RWPE2 (cell line): ENCODE results near the gene PHACTR1.

Experiments
- ATAC-seq: fragments of 200-7000 bp; cut with Tn5 transposase; 3 replicates; pipeline ENCODE4 v1.9.1; 2021; ENCODE audit warnings: low read depth
- DNase-seq: peaks from one replicate; pipeline ENCODE4 v3.0.0-alpha.2; 2020; ENCODE audit warnings: low spot score
- H3K27ac ChIP-seq: fragments of 450-650 bp; 2 replicates; pipeline ENCODE4 v1.5.1; 2017; ENCODE audit warnings: mild to moderate bottlenecking; ENCODE audit not compliant: poor library complexity, severe bottlenecking
- H3K27me3 ChIP-seq: fragments of 250-450 bp; sonication (Bioruptor Pico); 2 replicates; pipeline ENCODE4 v1.5.1; 2021; ENCODE audit warnings: mild to moderate bottlenecking, moderate library complexity; ENCODE audit not compliant: insufficient read depth, poor library complexity, severe bottlenecking
- H3K36me3 ChIP-seq: fragments of 250-450 bp; sonication (Bioruptor Pico); 2 replicates; pipeline ENCODE4 v1.5.1; 2020; ENCODE audit warnings: low read depth, mild to moderate bottlenecking, moderate library complexity
- H3K4me1 ChIP-seq: fragments of 250-450 bp; sonication (Bioruptor Pico); 2 replicates; pipeline ENCODE4 v1.5.1; 2021; ENCODE audit warnings: mild to moderate bottlenecking, moderate library complexity; ENCODE audit not compliant: insufficient read depth, poor library complexity, severe bottlenecking
- H3K4me3 ChIP-seq: fragments of 250-450 bp; sonication (Bioruptor Pico); 2 replicates; pipeline ENCODE4 v1.5.1; 2021; ENCODE audit warnings: mild to moderate bottlenecking, moderate library complexity; ENCODE audit not compliant: severe bottlenecking
- H3K9me3 ChIP-seq: fragments of 250-450 bp; sonication (Bioruptor Pico); 2 replicates; pipeline ENCODE4 v1.5.1; 2021; ENCODE audit warnings: mild to moderate bottlenecking, moderate library complexity; ENCODE audit not compliant: severe bottlenecking
- TF ChIP-seq, protein P1 (sequence below): fragments of 450-650 bp; IDR thresholded peaks from one replicate; pipeline ENCODE4 v1.5.1; 2017; ENCODE audit warnings: mild to moderate bottlenecking, moderate library complexity; ENCODE audit not compliant: poor library complexity, severe bottlenecking

The PHACTR1 gene

GRCh38 chr6:12947151-12947871 is 230.7 kb downstream of the PHACTR1 start:
- no peaks in the 10 kb centered on the region for H3K36me3 ChIP-seq

DNA sequence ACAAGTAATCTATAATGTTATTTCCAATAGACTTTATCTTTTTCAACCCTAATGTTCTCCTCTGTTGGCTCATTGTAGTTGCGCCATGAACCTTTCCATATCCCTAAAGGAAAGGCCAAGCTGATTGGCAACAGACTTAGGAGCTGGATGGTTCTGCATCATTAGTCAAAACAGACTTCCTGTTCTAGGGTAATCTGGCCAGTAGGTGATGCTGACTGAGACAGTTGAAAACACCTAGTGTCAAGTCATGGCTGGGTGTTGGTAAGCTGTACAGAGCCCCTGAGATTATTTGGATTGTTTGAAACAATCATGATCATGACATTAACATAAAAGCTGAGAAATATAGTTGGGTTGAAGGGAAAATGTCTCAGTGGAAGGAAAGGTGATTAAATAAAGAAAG is 231.4 kb downstream of the PHACTR1 start:
- H3K9me3 ChIP-seq, result no peaks in the 10 kb centered on the region
- H3K27ac ChIP-seq, result no peak overlapping the region
- DNase-seq (no peak), ATAC-seq (no peak)
- no peaks in the 10 kb centered on the region for H3K36me3 ChIP-seq
- H3K27me3 ChIP-seq, result peaks cover 4% of the 10 kb centered on the region
- no peak overlapping the region for H3K4me3 ChIP-seq
- TF ChIP-seq, protein P1, sequence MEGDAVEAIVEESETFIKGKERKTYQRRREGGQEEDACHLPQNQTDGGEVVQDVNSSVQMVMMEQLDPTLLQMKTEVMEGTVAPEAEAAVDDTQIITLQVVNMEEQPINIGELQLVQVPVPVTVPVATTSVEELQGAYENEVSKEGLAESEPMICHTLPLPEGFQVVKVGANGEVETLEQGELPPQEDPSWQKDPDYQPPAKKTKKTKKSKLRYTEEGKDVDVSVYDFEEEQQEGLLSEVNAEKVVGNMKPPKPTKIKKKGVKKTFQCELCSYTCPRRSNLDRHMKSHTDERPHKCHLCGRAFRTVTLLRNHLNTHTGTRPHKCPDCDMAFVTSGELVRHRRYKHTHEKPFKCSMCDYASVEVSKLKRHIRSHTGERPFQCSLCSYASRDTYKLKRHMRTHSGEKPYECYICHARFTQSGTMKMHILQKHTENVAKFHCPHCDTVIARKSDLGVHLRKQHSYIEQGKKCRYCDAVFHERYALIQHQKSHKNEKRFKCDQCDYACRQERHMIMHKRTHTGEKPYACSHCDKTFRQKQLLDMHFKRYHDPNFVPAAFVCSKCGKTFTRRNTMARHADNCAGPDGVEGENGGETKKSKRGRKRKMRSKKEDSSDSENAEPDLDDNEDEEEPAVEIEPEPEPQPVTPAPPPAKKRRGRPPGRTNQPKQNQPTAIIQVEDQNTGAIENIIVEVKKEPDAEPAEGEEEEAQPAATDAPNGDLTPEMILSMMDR, result no peak
- H3K4me1 ChIP-seq, result no peaks in the 10 kb centered on the region

More at GRCh38 chr6:12947151-12947871, 230.7 kb downstream of the PHACTR1 start:
- TF ChIP-seq, protein P1, result no peak
- Histone ChIP-seq H3K9me3 (no peaks in the 10 kb centered on the region), H3K4me3 (no peak overlapping the region), H3K4me1 (no peaks in the 10 kb centered on the region), H3K27me3 (peaks cover 2% of the 10 kb centered on the region), H3K27ac (no peak overlapping the region)
- ATAC-seq (no peak), DNase-seq (no peak)

- Histone ChIP-seq H3K27ac (no peak overlapping the region), H3K9me3 (no peaks in the 10 kb centered on the region), H3K4me3 (no peak overlapping the region), H3K36me3 (no peaks in the 10 kb centered on the region), H3K27me3 (peaks cover 7% of the 10 kb centered on the region), H3K4me1 (no peaks in the 10 kb centered on the region)
- TF ChIP-seq, protein P1, result no peak
- ATAC-seq (no peak), DNase-seq (no peak)
Observed at GRCh38 chr6:12950976-12951375, 234.4 kb downstream of the PHACTR1 start.

DNA sequence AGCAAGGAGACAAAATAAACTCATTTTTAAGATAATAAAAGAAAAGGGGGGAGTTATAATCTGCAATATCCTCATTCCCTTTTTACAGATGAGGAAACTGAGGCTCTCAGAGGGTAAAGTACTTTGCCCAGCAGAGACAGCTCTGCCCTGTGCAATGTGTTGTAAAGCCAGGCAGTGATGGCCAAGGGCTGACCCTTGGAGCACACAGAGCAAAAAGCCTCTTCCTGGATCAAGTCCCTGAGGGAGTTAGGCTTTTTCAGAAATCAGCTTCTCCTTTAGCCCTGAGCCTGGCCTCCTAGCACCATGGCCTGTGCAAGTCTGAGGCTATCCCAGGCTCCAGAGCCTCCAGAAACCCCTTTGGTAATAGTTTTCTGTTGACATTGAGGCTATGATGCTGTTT is 234.8 kb downstream of the PHACTR1 start:
- H3K36me3 ChIP-seq, result no peaks in the 10 kb centered on the region
- TF ChIP-seq, protein P1, result no peak
- ATAC-seq (no peak), DNase-seq (no peak)
- no peaks in the 10 kb centered on the region for H3K4me1 ChIP-seq
- no peaks in the 10 kb centered on the region for H3K9me3 ChIP-seq
- H3K4me3 ChIP-seq, result no peak overlapping the region
- H3K27ac ChIP-seq, result no peak overlapping the region
- peaks cover 9% of the 10 kb centered on the region for H3K27me3 ChIP-seq

DNA sequence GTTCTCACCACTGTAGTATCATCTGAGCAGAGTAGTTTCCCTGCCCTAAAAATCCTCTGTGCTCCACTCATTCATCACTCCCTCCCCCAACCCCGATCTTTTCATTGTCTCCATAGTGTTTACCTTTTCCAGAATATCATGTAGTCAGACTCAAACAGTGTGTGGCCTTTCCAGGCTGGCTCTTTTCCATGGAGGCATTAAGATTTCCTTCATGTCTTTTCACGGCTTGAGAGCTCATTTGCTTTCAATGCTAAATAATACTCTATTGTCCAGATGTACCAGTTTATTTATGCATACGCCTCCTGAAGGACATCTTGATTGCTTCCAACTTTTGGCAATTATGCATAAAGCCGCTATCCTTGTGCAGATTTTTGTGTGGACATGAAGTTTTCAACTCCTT is 235.8 kb downstream of the PHACTR1 start:
- H3K27me3 ChIP-seq, result peaks cover 9% of the 10 kb centered on the region
- TF ChIP-seq, protein P1, result no peak
- no peaks in the 10 kb centered on the region for H3K9me3 ChIP-seq
- H3K4me1 ChIP-seq, result no peaks in the 10 kb centered on the region
- H3K27ac ChIP-seq, result no peak overlapping the region
- no peak overlapping the region for H3K4me3 ChIP-seq
- DNase-seq, result no peak
- no peak for ATAC-seq
- H3K36me3 ChIP-seq, result no peaks in the 10 kb centered on the region
